GM18858 (cell line): Measurements from ENCODE around the gene PTPRG.
"Not testable (repeated sequence)": the region's sequence is repeated elsewhere in the genome, so short reads cannot be mapped to it uniquely, and the experiment has no call there.

Experiments
- ATAC-seq: cut with Tn5 transposase; IDR thresholded peaks from one replicate; pipeline ENCODE4 v1.9.1; 2021; ENCODE audit not compliant: unreplicated experiment

PTPRG gene

DNA sequence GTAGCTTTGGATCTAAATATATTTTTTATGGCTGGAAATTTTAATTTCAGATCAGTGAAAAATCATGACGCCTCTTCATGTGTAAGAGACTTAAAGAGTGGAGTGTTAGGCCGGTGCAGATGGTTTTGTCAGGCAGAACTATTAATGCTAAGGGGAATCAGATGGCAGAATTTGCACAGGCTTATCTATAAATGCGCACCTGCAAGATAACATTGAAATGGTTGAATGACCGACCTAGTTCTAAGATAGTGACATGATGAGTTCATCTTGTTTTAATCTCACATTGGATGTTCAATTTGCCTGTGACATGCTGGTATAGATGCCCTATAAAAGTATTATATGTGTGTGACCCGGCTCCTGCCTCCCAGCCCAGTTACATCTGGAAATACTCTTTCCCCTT lies 471.4 kb downstream of the PTPRG start:
- ATAC-seq, result no peak

DNA sequence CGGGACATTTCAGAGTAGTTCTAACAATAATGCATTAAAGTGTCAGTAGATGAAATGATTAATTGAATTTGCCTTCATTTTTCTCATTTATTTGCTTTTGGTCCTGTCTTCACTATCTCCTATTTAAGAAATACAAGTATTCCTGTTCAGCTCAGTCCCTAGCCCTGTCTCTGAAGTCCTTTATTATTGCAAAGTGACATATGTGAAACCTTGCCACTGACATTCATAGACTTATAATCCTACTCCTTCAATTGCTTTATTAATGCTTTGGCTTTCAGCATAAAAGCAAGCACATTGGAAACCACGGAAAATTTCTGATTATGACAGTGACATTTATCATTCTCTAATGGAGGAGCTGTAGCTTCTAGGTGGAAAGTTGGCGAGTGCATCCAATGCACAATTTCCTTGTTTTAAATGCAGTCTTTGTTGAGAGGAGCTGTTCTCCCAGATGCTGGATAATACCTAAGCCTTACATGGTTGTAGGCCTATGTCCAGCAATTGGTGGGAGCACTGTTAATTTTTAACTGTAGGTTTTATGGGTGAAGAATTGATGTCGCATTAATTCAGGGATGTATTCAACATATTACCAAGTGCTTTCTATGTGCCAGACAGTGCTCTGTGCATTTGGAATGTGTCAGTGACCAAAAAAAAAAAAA lies 474.2 kb downstream of the PTPRG start:
- no peak for ATAC-seq

DNA sequence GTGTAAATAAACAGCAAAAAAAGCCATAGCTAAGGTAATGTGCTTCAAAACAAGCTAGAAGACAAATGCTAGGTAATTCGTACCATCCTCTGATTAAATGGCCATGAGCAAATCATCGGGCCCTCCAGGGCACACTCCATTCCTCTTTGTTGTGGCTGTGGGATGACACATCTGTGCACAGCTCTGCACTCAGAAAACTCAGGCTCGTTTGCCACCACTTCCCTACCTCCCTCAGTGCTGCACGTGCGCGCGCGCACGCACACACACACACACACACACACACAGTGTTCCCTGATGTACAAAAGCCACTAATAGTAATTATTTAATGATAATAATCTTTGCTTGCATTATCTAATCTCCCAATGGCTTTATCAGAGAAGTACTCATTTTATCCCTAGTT lies 475.4 kb downstream of the PTPRG start:
- no peak for ATAC-seq

DNA sequence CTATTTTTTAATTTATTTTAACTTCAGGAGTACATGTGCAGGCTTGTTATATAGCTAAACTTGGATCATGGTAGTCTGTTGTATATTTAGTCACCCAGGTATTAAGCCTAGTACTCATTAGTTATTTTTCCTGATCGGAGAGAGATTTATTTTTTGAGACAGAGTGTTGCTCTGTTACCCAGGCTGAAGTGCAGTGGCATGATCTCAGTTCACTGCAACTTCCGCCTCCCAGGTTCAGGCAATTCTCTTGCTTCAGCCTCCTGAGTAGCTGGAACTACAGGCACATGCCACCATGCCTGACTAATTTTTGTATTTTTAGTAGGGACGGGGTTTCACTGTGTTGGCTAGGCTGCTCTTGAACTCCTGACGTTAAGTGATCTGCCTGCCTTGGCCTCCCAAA lies 477.4 kb downstream of the PTPRG start:
- not testable (repeated sequence) for ATAC-seq

DNA sequence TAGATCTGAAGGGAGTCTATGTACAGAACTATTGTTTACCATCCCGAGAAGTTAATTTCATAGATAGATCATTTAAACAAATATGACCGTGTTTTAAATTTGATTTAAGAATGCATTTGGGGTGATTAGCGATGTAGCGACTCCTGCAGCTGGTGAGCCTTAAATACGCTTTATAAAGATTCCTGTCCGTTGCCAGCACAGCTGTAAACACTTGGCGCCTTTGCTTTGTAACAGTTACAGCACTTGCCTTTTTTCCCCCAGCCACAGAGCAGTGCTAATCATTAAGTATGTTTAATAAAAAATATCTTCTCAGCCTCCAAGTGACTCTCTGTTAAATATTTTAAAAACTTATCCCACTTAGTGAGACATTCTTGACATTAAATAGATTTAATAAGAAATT lies 478.2 kb downstream of the PTPRG start:
- no peak for ATAC-seq

DNA sequence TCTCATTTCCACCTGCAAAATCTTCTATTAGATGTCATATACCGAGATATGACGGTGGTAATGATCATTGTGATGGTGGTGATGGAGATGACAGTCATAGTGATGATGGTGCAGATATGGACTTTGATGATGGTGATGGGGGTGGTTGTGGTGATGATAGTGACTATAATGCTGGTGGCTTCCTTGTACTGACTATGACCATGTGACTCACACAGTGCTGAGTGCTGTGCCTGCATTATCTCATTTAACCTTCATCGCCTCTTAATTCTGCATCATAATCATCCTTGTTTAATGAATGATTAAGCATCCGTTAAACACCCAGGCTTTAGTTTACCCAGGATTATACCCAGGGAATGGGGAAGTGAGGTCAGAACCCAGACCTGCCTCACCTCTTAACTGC lies 480.3 kb downstream of the PTPRG start:
- no peak for ATAC-seq

DNA sequence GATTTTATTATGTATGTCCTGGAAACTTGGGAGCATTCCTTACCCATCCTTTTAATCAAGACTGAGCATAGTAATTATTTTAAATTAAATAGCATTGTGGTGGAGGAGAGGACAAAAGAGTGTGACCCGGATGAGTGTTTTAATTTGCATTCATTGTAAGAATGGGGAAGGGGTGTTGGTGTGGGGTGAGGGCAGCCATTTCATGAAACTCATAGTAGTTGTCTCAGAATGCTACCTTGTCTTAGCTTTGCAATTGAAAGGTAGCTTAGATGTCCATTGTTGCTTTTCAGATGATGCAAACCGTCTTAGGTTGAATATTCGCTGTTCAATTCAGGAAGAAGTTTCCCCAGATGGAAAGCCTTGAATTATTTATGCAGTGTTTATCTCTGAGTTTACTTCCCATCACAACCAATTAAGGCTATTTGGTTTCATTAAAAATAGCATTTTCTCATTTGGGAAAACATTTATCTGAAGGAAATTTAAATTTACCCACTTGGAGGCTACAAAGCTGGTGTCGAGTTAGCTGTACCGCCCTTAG lies 483.6 kb downstream of the PTPRG start:
- no peak for ATAC-seq

DNA sequence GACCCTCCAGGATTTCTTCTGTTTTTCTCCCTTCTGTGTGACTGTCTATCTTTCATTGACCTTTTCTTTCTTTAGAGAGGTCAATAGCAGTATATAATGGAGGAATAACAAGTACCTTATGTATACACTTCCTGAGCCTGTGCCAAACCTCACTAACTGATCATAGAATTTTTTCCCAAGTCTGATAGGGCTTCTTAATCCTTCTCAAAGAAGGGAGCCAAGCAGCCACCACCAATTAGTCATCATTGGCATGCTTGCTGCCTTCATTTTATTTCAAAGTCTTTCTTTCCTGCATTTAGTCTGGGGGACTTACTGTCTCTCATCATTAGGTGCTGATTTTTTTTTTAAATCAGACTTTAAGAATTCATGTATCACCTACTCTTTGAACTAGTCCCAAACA lies 485.0 kb downstream of the PTPRG start:
- no peak for ATAC-seq

DNA sequence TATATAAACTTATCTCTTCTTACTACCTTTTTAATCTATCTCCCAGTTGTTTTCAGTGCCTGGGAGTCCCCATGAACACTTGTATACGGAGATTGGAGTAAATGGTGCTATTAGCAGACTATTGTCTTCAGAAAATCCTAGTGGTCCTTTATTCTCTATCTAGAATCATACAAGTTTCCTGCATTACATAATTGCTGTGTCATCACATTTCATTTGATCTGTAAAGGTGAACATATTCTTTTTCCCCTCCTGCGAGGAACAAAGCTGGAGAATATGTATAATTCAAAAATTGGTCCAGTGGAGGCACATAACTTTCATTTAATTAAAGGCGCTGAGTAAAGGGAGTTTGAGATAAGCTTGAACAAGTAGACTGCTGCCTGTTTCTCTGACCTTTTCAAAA lies 487.2 kb downstream of the PTPRG start:
- ATAC-seq, result no peak

DNA sequence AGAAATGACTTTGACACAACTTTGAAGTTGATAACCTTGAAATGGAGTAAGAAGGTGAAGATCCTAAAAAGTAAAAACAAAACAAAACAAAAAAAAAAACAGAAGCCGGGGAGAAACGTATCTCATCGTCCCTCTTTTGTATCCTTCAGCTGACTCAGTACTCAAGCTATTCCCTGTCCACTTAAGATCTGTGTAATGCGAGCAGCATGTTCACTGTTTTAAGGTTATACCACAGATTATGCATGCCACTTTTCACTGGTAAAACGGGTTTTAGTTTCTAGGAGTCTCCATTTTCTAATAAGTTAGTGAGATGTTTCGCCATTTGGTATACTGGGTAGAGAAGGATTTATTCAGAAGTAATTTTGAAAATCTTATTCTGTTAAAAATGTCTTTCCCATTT lies 487.7 kb downstream of the PTPRG start:
- ATAC-seq, result no peak

DNA sequence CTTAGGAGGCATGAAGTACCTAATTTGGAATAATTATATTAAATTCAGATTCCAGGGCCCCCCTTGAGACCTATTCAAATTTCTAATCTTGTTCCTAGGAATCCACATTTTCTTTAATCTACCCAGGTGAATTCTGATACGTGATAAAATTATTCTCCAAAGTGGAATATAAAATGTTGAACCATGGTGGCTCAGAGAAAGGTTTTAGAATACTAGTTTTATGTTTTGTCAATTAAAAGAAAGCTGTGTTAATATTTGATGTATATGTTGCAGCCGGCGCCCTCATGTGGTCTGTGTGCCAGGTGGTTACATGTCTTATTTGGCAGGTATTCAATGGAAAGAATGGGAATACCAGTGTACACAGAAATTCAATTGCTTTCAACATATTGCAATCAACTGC lies 490.1 kb downstream of the PTPRG start:
- no peak for ATAC-seq

DNA sequence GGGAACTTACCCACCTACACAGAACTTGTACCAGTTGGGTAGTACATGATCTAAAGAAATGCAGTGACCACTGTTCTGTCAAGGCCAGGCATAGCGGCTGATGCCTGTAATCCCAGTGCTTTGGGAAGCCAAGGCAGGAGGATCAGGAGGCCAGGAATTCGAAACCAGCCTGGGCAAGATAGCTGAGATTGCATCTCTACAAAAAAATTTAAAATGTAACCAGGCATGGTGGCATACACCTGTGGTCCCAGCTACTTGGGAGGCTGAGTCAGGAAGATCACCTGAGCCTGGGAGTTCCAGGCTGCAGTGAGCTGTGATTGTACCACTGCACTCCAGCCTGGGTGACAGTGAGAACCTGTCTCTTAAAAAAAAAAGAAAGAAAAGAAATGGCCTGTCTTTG lies 491.0 kb downstream of the PTPRG start:
- no peak for ATAC-seq

DNA sequence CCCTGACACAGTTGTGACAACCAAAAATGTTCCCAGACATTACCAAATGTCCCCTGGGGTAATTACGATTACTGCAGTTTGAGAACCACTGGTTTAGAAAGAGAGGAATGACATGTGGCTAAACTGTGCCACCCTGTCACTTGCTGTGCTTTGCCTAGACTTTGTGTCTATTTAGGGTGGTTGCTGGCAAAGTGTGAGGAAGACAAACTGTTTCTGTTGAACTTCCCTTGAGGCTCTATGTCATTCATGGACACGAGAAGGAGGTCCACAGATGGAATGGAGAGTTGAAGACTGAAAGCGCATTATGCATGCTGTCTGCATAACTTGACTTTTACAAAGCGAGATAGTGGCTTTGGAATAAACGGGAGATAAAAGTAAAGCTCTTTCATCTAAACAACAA lies 495.3 kb downstream of the PTPRG start:
- ATAC-seq, result no peak

DNA sequence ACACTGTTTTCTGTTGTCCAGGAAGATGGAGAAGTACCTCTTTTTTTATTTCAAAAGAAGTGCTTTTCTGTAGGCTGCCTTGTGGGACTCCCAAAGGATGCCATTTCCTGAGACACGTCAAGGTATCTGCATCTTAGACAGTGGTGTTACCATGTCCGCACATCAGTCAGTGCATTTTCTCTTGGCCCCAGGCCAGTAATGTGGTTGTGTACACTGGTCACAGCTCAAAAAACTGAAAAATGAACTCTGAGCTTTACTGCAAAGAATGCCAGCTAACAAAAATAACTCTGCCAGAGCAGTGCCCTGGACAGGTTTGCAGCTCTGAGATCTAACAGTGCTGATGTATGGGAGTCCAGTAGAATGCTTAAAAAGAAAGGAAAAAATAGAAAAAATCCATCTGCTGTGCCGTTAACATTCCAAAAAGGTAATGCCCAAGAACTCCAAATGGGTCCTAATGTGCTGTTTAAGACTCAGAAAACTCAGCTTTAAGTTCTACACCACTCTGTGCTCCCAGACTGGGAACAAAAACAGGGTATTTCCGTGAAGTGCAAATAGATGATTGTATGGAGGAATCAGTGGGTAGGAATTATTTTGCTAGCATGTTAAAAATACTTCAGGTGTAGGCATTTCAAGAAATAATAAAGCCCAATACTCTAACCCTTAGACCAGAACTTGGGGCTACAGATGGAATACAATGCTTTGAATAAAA lies 496.1 kb downstream of the PTPRG start:
- ATAC-seq, result no peak

DNA sequence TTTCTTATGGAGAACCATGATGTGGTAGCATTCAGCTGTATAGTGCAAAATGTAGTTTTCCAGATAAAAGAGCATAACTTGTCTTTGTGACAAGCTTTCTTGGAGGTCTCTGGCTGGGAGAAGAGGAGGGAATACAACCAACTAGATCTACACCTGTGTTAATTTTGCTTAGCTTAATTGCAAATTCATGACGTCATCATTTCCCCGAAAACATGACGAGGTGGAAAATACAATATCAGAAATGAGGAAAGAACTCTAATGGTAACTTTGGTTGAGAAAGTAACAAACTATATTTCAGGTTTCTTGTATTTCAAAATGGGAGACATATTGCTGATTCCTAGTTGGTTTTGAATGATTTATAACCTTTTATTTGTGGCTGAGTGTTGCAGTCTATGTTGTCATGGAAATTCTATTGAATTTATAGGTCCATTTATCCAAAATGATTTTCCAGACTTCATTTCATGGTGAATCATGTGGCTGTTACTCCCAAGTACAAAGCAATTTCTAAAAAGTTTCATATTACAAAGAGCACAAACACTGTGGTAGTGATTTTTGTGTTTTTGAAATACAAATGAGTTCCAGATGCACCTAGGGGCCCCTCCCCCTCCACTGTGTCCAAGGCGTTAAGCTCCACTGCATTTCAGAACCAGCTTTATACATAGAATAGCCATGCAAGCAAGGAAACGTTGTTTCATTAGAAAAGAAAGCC lies 504.8 kb downstream of the PTPRG start:
- no peak for ATAC-seq

DNA sequence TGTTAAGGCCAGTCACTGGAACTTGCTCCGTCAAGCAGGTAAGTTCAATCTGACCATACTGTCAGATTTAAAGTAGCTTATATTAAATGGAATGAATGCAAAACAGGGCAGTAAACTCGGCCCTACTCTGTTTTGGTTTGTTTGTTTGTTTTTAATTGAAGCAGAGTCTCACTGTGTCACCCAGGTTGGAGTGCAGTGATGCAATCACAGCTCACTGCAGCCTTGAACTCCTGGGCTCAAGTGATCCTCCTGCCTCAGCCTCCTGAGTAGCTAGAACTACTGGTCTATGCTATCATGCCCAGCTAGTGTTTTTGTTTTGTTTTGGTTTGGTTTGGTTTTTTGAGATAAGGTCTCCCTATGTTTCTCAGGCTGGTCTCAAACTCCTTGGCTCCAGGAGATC lies 507.0 kb downstream of the PTPRG start:
- ATAC-seq, result no peak

DNA sequence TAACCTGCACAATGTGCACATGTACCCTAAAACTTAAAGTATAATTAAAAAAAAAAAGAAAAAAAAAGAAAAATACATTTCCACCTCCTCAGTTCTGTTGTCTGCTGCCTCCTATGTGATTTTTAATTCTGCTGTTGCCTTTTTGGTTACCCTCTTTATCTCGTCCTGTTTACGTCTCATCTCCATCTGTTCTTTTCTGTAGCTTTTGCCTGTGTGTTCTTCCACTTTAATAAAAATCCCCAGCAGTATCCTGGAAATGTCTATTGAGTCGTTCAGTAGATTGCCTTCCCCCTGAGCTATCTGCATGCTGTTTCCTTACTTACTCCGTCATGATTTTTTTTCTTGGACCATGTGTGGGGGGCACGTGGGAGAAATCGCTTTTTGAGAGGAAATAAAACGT lies 509.5 kb downstream of the PTPRG start:
- ATAC-seq, result no peak

DNA sequence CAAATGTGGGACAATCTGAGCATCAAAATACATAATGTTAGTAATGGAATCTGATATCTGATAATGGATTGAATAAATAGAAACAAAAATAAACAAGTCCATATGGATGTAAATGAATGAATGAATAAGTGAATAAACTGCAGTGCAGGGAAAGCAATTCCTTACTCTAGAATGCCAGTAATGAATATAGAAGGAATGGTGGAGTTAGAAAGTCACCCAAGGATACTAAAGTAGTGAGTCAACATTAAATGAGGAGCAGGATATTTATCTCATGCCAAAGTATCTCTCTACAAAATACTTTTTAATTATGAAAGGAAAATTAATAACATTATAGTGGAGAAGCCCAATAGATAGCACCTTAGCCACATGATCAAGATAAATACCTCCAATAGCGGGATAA lies 511.7 kb downstream of the PTPRG start:
- no peak for ATAC-seq

DNA sequence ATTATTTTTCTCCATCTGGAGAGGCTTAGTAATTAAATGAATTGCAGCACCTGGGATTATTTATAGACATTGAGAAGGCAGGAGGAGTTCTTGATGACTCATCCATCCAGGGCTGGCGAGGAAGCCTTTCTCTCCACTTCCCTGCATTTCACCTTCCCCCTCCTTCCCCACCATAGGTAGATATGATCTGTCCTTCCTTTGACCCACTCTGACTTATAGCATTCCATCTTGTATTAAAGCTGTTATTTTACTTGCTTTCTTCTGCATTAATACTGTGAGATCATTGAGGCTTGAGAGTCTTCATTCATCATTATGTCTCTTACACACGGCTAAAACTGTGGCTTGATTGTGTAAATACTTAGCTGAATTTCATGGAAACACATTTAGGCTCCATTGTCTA lies 523.2 kb downstream of the PTPRG start:
- ATAC-seq, result no peak

DNA sequence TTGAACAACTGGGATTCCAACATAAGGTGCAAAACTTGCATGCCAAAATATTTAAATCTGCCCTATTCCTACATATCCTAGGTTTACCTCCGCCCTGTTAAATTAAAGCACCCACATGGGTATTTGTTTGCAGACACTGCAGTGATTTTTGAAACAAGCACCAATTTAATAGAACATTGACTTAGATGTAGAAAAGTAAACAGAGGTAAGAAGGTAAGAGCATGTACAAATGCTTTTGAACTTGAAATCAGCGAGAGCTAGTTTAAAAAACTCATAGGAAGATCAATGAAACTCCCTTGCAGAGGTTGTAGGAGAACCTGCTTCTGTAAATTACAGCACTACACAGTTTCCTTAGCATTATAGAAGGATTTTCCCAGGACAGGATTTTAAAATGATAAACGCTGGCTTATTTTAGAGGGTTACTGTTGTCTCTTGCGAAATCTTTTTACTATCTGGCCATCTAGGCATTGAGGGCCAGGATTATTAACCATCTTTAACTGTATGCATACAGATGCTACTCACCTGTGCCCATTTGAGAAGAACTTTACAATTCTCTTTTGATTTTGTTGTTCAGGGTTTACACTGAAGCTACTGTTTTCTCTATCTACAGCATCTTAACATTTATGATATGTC lies 527.2 kb downstream of the PTPRG start:
- no peak for ATAC-seq

DNA sequence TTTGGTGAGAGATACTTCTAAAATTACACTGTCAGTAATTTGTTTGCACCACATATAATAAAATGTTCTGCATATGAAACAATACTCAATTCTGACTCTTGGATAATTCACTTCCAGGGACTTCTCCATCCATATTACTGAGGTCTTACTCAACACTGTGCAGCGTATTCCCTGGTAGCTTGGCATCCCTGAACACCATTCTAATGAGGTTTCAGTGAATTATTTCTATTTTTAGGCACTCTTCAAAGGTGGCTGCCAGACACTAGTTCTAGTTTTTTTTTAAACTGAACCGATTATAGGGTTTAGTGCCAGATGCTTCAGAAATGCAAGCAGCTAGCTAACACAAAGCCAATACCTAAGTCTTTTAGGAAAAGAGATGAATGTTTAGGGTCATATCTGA lies 528.7 kb downstream of the PTPRG start:
- ATAC-seq, result no peak

DNA sequence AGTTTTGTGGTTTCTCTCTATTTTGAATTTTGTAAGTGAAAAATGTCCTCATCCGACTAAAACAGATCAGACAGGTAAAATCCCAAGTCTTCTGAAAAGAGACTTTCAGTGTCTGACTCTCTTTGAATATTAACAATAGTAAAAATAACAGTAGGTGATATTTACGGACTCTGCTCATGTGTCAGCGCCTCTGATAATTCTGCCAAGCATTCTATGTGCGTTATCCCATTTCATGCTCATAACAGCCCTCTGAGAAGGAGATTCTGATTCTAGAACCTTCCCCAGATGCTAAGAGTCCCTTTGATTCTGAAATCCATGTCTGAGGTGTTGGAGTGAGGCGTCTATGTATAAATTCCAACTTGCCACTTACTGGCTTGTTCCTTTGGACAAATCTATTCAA lies 529.1 kb downstream of the PTPRG start:
- no peak for ATAC-seq
